Neuron (in vitro differentiated cells): ENCODE data around the gene GFER.
"Not testable (repeated sequence)": the region's sequence is repeated elsewhere in the genome, so short reads cannot be mapped to it uniquely, and the experiment has no call there.

Experiments
- H2AFZ ChIP-seq: one replicate; pipeline ENCODE4 v1.6.1; 2013; ENCODE audit warnings: low read depth, mild to moderate bottlenecking, inconsistent platforms, low read length, moderate library complexity
- H3K27me3 ChIP-seq: one replicate; pipeline ENCODE4 v1.6.1; 2013; ENCODE audit warnings: low read length; ENCODE audit not compliant: insufficient read depth
- H3K36me3 ChIP-seq: one replicate; pipeline ENCODE4 v1.6.1; 2013; ENCODE audit warnings: low read length; ENCODE audit not compliant: insufficient read depth
- H3K4me1 ChIP-seq: one replicate; pipeline ENCODE4 v1.6.1; 2013; ENCODE audit warnings: low read length; ENCODE audit not compliant: insufficient read depth
- H3K4me3 ChIP-seq: 2 replicates; pipeline ENCODE4 v1.5.1; 2013; ENCODE audit warnings: mild to moderate bottlenecking, low read length, moderate library complexity
- H3K9me3 ChIP-seq: one replicate; pipeline ENCODE4 v1.6.1; 2013; ENCODE audit warnings: low read length

Gene GFER

DNA sequence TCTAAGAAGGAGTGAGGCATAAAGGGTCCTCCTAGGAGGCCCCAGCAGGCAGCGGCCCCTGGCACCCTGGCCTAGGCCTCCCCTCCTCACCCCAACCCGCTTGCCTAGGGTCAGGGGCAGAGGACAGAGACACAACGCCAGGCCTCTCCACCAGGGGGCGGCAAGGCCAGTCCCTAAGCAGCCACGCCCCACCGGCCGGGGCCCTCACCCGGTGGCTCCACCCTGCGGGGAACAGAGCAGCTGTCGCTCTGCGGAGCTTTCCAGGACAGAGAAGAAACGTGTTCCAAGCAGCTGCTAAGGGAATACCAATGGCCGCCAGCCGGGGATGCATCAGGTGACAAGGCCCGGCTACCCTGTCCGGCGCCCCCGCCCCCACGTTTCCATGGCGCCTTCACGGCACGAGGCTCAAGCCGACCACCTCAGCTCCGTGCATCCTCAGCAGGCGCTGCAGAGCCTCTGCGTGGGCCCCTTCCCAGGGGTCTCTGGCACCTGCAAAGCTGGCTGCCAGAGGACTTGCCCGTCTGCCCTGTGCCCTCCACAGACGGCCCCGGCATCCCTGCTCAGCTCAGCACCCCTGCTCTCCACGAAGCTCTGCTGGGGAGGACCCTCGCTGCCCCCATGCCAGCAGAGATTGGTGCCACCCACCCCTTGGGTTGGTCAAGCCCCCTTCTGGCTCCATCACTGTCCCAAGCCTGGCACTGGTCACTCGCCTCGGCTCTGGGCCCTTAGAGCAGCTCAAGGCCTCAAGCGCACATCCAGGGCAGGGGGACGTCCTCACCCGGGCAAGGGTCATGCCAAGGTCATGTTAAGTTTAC is 20.0 kb downstream of the GFER start:
- Histone ChIP-seq H3K4me1 (peaks cover 44% of the 10 kb centered on the region), H3K27me3 (no peaks in the 10 kb centered on the region), H2AFZ (no peak overlapping the region), H3K36me3 (peaks cover 47% of the 10 kb centered on the region), H3K4me3 (no peak overlapping the region), H3K9me3 (no peaks in the 10 kb centered on the region)

DNA sequence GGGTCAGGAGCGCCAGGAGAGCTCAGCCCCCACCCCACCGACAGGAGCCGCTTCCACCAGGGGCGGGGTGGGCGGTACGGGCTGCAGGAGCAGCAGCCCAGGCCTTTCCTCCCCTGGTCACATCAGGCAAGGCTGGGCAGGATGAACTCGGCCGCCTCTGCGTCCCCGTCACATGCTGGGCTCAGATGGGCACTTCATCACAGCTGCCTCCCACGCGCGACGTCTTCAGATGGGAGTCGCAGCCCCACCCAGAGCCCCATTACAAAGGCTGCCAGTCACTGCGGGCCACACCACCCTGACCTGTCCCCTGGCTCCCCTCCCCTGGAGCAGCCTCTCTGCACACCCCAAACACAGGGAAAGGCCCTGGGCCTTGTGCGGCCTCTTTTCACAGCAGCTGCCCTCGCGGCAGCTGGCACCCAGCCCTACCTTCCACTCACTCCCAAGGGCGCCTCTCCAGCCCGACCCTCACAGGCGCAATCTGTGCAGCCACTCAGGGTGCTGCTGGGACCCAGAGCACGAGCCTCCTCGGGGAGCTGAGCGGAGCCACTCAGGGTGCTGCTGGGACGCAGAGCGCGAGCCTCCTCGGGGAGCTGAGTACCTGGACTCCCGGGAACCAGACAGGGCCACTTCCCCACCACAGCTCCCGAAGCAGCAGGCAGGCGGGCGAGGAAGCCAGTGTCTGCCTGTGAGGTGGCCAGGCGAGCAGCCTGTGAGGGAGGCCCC is 21.0 kb downstream of the GFER start:
- peaks cover 38% of the 10 kb centered on the region for H3K36me3 ChIP-seq
- peaks cover 45% of the 10 kb centered on the region for H3K4me1 ChIP-seq
- H3K27me3 ChIP-seq = no peaks in the 10 kb centered on the region
- no peak overlapping the region for H3K4me3 ChIP-seq
- H3K9me3 ChIP-seq = no peaks in the 10 kb centered on the region
- H2AFZ ChIP-seq = no peak overlapping the region

DNA sequence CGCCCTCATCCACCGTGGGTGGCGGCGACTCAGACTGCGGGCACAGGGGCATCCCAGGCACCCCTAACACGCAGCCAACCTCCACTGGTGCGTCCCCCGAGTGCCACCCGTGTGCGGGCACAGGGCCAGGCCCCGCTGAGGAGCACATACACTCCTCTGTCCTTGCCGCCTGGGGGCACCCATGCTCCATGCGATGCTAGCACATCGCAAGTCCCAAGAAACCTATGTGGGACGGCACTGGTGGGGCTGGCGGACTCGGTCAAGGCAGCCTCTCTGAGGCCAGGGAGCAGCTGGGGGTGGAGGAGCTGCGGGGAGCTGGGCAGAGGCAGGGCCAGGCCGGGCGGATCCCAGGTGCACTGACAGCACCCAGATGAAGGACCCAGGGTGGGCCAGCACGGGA is 21.7 kb downstream of the GFER start:
- Histone ChIP-seq H3K4me3 (no peak overlapping the region), H3K27me3 (no peaks in the 10 kb centered on the region), H3K9me3 (no peaks in the 10 kb centered on the region), H3K4me1 (peaks cover 52% of the 10 kb centered on the region), H2AFZ (no peak overlapping the region), H3K36me3 (peaks cover 31% of the 10 kb centered on the region)

DNA sequence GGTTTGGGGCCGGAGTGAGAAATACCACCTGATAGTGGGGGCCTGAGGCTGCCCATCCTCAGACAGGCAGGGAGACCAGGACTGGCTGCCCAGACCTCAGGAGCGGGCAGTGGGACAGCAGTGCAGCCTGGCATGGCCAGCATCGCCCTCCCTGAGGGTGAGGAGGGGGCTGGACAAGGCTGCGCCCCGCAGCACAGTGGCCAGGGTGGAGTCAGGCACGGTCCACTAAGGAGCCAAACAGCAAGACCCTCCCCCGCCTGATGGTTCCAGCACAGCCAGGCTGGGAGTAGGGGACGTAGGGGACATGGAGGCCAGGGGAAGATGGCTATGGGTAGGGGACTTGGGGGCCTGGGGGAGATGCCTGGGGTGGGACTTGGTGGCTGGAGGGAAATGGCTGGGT is 22.3 kb downstream of the GFER start:
- Histone ChIP-seq H2AFZ (no peak overlapping the region), H3K9me3 (no peaks in the 10 kb centered on the region), H3K27me3 (no peaks in the 10 kb centered on the region), H3K36me3 (peaks cover 25% of the 10 kb centered on the region), H3K4me3 (no peak overlapping the region), H3K4me1 (peaks cover 53% of the 10 kb centered on the region)

DNA sequence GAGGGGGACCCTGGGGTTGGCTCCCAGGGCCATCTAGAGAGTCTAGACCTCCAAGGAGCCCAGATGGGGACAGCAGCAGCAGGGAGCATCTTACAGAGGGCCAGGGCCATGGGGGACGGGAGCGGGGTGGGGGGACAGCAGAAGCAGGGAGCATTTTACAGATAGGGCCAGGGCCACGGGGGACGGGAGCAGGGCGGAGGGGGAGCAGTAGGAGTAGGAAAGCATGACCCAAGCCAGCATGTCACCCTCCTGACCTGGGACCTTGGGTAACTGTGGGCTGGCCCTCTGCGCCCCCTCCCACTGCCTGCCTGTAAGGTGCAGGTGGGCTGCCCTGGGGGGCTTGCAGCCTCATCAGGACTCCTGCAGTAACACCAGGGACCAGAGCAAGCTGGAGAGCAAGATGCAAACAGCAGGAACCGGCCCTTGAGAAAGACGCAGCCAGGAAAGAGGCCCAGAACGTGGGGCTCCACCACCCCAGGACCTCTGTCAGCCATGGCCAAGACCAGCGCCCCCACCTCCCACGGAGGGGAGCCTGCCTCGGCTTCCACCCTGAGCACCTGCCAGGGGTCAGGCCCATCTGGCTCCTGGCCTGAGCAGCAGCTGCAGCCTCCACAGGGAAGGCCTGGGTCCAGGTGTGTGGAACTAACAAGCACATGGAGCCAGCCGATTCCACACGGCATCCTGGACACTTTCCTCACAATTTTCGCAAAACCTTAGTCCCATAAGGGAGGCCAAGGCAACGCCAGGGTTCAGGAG is 23.3 kb downstream of the GFER start:
- Histone ChIP-seq H3K4me1 (peaks cover 53% of the 10 kb centered on the region), H3K27me3 (no peaks in the 10 kb centered on the region), H3K4me3 (peak overlapping the region; percentile 16)

DNA sequence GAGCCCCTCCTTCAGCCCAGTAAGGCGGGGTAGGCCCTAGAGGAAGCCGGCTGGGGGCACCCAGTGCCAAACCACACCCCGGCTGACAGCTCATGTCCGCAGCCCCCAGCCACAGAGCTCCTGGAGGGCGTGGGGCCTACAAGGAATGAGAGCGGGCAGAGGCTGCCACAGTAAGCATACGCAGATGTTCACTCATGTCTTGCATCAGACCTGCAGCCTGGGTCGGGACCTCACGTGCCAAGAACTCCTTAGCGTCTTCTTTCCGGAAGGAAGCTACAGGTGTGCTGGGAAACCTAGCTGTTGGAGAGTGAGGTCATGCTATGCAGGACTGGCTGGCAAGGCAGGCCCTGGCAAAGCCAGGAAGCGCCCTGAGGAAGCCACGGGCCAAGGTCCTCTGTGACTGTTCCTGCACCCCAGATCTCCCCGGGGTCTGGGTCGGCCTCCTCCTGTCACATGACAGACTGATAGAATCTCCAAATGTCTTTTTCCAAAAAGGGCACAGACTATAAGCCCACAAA is 24.1 kb downstream of the GFER start:
- Histone ChIP-seq H3K27me3 (no peaks in the 10 kb centered on the region), H2AFZ (no peak overlapping the region), H3K9me3 (no peaks in the 10 kb centered on the region), H3K36me3 (peaks cover 8% of the 10 kb centered on the region), H3K4me1 (peaks cover 53% of the 10 kb centered on the region), H3K4me3 (peak overlapping the region; percentile 92)

More for the DNA sequence above, 23.3 kb downstream of the GFER start:
- Histone ChIP-seq H3K9me3 (no peaks in the 10 kb centered on the region), H3K36me3 (peaks cover 16% of the 10 kb centered on the region), H2AFZ (no peak overlapping the region)

DNA sequence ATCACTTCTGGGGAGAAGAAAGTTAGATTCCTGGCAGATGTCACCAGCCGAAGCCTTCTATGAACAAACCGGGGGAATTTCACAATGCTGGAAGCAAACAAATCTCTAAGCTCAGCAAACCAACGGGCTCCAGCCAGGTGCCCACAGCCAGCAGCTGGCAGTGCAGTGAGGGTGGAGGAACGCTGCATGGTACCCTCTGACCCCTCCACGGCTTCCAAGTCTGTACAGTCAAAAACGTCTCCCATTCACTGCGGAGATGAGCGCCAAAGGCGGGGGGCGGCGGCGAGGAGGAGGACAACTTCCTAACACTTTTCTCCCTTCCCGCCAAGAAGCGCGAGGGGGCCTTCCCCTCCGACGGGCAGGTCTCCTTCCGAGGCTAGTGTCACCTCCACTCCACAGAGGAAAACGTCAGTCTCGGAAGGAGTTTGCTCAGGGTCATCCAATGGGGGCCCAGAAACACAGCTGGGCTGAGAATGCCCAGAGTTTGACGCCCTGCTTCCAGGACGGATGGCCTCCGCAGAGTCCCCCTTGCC is 24.7 kb downstream of the GFER start:
- Histone ChIP-seq H3K36me3 (peaks cover 3% of the 10 kb centered on the region), H3K4me3 (peak overlapping the region; percentile 92), H3K9me3 (no peaks in the 10 kb centered on the region), H3K4me1 (peaks cover 50% of the 10 kb centered on the region), H2AFZ (no peak overlapping the region), H3K27me3 (no peaks in the 10 kb centered on the region)

DNA sequence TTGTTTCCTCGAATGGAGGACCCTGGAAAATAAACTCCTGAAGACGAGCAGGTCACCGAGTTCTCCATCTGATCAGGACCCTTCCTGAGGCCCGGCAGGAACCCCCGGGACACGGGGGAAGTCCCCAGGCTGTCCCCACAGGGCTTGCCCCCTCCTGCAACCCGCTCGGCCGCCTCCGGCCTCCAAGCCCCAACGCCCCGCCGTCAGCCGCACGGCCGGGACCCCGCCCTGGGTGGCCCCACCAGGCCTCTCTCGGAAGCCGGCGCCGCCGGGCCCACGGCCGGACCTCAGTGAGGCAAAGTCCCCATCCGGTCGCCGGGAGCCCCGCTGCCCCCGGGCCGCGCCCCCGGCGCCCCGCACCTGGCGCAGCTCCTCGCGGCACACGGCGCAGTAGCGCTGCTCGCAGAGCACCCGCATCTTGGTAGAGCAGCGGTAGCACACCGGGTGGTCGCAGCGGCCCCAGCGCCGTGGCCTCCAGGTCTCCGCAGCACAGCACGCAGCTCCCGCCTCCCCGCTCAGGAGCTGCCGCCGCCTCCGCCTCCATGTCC is 25.2 kb downstream of the GFER start:
- no peaks in the 10 kb centered on the region for H3K9me3 ChIP-seq
- peaks cover 47% of the 10 kb centered on the region for H3K4me1 ChIP-seq
- no peak overlapping the region for H2AFZ ChIP-seq
- H3K36me3 ChIP-seq = peaks cover 3% of the 10 kb centered on the region
- H3K27me3 ChIP-seq = no peaks in the 10 kb centered on the region
- H3K4me3 ChIP-seq = peak overlapping the region; percentile 92

DNA sequence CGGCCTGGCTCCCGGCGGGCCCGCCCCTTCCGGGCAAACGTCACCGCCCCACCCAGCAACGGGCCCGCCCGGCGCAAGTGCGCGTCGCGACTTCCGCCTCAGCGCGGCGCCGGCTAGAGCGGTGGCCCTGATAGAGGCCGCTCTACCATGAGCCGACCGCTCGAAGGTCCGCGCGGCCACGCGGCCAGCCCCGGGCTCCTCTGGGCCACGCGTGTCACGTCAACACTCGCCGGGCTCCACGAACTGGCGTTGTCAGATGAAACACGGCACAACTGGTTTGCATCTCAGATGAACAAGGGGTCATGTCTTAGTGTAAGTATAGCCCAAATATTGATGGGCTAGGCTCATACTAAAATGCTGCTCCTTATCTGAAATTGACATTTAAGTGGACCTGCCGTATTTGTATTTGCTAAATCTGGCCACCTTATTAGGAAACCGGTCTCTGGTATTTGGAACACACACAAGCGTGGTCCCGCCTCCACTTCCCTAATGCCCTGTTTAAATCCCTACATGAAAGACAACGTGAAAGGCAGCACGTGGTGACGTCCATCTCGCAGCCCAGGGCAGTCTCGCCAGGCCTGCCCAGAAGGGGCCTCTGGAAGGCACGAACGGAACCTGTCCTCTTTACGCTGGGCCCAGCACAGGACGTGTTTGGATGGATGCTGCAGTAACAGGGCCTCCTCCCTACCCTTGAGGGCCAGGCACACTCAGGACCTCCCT is 26.0 kb downstream of the GFER start, which contains the start of gene ZNF598:
TSS of gene ZNF598 (minus strand) at position 31 of the 720 bp plus-strand sequence.
- Histone ChIP-seq H3K9me3 (no peaks in the 10 kb centered on the region), H2AFZ (peak within 1 kb of the TSS; percentile 72), H3K27me3 (no peaks in the 10 kb centered on the region), H3K4me3 (peak within 1 kb of the TSS; percentile 92), H3K4me1 (peaks cover 40% of the 10 kb centered on the region), H3K36me3 (peaks cover 3% of the 10 kb centered on the region)

DNA sequence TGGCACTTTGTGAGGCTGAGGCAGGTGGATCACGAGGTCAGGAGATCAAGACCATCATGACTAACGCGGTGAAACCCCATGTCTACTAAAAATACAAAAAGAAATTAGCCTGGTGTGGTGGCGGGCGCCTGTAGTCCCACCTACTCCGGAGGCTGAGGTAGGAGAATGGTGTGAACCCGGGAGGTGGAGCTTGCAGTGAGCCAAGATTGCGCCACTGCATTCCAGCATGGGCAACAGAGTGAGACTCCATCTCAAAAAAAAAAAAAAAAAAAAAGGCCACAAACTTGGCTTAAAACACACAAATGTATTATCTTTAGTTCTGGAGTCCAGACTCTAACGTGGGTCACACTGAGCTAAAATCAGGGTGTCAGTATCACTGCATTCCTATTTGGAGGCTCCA is 27.7 kb downstream of the GFER start:
- H3K4me3 ChIP-seq, H3K27me3 ChIP-seq, H3K9me3 ChIP-seq, H2AFZ ChIP-seq, H3K36me3 ChIP-seq: not testable (repeated sequence)
- H3K4me1 ChIP-seq = peaks cover 29% of the 10 kb centered on the region

DNA sequence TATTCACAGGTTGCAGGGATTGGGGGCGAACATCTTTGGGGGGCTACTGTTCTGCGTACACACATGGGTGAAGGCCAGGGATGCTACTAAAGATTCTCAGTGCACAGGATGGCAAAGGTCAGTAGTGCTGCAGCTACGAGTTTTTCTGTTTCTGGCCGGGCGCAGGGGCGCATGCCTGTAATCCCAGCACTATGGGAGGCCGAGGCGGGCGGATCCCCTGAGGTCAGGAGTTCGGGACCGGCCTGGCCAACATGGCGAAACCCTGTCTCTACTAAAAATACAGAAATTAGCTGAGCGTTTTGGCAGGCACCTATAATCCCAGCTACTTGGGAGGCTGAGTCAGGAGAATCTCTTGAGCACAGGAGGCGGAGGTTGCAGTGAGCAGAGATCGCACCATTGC is 29.5 kb downstream of the GFER start:
- H3K27me3 ChIP-seq = peaks cover 6% of the 10 kb centered on the region
- peaks cover 14% of the 10 kb centered on the region for H3K4me1 ChIP-seq
- H2AFZ ChIP-seq = no peak overlapping the region
- H3K36me3 ChIP-seq = no peaks in the 10 kb centered on the region
- H3K4me3 ChIP-seq = no peak overlapping the region
- no peaks in the 10 kb centered on the region for H3K9me3 ChIP-seq
